ENCODE data around the gene MGMT. TPM values are rescaled to one million over a fixed set of nuclear protein-coding genes. Genes with fewer than 3 reads are reported as not detected.

MGMT gene
- total RNA-seq, 1 donor from 2014 or later: 19.4 TPM

- no peak for DNase-seq (ENCODE audit: low spot score)
These were observed 304.5 kb downstream of the MGMT start for GRCh38 chr10:129771576-129771975.

DNA sequence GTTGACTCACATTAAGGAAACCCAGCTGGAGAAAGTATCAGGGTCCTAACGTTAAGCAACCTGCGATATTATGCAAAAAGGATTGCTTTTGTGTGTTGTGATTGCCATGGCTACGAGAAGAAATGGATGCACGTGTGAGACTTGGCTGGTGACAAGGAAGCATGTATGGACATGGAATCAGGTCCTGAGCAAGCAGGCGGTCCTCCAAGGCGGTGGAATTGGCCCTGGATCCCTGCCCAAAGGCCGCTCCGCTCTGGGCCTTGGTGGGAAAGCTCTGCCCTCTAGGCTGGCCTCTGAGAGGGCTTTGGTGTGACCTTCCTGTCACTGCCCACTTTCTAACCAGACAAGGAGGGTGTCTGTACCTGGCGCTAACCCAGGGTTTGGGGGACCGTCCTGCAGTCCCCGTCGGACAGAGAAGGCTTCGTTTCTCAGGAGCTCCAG, 305.0 kb downstream of the MGMT start:
- DNase-seq (ENCODE audit: low spot score): no peak

DNA sequence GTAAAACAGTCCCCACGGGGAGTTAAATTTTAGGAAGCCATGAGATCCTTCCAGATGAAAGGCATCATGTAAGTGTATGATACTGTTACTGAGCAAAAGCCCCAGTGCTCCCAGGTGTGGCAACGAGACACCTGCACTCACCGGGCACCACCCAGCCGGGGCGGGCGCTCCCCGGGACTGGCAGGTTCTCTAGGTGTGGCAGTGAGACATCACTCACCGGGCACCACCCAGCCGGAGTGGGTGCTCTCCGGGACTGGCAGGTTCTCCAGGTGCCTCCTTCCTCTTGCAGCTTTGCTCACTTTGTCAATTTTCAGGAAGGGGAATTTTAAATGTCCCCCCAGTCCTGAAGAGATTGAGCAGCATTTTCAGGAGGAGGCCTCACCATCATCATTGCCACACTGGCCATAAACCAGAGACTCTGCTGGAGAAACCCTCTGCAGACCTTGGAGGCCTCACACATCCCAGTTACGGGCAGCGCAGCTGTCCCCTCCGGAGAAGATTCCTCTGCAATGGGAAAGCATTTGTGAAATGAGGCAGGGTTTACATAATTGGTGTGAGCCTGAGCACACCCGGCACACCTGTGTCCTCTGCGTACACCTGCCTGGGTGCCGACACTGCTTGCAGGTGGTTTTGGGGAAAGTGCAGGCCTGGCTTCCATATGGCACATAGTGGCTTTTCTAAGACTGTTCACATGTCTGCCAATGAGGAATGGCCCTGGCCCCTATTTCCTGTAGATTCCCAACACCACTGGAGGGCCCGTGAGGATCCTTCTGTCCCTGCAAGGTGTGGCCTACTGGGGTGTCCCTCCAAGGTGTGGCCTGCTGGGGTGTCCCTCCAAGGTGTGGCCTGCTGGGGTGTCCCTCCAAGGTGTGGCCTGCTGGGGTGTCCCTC, 305.7 kb downstream of the MGMT start:
- DNase-seq (ENCODE audit: low spot score): no peak

- DNase-seq (ENCODE audit: low spot score): no peak
These were observed 306.4 kb downstream of the MGMT start for GRCh38 chr10:129773359-129773990.

DNA sequence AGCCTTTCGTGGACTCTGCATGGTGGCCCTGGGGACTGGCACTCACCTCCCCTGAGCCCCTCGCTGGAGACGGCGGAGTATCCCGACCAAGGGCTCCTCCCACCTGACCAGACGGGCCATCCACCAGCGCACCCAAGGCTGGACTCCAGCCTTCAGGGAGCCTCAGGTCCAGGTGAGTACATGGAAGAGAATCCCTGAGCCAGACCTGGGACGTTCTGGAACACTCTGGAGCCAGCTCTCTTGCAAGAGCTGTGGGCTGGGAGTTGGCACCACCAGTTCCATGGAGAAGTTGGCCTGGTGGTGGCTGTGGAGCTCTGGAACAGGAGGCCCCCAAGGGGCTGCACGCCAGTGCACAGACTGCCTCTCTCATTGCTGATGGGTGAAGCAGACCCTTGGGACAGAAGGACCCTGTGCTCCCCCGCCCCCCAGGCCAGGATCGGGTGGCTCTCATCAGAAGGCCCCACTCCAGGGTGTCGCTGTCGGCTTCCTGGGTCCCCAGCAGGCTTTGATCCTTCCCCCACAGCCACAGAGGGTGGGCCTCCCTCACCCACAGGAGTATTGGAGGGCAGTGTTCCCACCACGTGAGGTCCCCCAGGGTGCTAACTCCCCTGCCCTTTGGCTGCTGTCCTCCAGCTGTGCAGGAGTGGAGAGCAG, 307.2 kb downstream of the MGMT start:
- no peak for DNase-seq (ENCODE audit: low spot score)

DNA sequence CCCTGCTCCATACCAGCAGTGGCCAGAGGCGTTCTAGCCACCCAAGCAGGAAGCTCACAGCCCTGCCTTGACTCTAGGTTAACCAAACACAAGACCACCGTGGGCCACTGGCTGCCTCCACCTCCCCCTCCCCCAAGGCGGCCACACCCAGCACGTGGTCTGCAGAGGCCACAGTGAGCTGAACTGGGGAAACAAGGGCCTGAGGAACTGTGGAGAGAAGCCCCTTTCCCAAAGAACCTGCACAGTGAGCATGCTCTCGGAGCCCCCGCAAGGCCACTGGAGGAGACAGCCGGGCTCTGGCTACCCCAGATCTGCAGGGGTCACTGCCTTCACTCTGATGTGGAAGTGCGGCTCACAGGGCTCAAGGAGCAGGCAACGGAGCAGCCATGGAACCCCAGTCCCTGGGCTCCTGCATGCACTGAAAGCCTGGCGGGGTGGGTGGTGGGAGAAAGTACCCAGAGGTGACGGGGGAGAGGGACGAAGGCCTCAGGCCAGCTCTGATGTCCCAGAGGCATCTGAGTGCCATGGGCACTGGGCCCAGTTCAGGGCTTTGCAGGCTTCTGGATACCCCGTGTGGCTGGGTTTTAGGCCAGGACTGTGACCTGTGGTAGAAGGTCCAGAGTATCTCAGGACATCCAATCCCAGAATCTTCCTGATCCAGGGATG, 307.8 kb downstream of the MGMT start:
- no peak for DNase-seq (ENCODE audit: low spot score)

DNA sequence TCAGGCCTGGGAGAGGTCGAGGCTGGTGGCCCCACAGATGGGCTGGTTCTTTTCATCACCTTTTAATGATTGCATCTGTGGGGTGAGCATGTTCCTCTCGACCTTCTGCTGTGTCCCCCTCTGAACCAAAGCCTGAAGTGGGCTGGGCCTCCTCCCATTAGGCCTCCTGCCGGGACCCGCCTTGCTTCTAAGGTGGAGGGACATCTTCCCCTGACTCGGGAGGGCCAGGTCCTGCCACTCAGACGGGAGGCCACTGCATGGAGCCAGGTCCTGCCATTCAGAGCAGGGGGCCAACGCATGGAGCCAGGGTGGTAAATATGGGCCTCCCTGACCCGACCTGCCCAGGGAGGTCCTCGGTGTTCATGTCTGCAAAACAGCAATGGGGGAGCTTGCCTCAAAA, 308.6 kb downstream of the MGMT start:
- no peak for DNase-seq (ENCODE audit: low spot score)

- DNase-seq (ENCODE audit: low spot score): no peak
These were observed 310.6 kb downstream of the MGMT start for GRCh38 chr10:129777687-129778086.

GRCh38 chr10:129778571-129778970, 311.5 kb downstream of the MGMT start:
- no peak for DNase-seq (ENCODE audit: low spot score)

GRCh38 chr10:129779126-129780111, 312.4 kb downstream of the MGMT start:
- no peak for DNase-seq (ENCODE audit: low spot score)

DNA sequence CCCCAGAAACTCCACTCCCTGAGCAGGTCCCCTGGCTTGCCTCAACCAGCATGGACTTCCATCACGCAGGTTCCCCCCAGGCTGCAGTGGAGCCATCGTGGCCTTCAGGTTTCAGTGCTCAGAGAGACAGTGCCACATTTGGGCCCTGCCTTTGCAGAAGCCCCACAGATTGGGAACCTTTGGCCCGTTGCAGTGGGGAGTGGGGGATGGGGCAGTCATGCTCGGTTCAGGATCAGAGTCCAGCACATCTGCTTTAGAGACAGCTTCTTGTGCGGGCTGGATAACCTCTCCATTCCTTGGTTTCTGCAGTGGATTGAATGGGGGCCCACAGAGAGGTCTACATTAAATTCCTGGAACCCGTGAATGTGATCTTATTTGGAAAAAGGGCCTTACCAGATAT, 313.2 kb downstream of the MGMT start:
- DNase-seq (ENCODE audit: low spot score): no peak

GRCh38 chr10:129780901-129781795, 314.1 kb downstream of the MGMT start:
- no peak for DNase-seq (ENCODE audit: low spot score)

DNA sequence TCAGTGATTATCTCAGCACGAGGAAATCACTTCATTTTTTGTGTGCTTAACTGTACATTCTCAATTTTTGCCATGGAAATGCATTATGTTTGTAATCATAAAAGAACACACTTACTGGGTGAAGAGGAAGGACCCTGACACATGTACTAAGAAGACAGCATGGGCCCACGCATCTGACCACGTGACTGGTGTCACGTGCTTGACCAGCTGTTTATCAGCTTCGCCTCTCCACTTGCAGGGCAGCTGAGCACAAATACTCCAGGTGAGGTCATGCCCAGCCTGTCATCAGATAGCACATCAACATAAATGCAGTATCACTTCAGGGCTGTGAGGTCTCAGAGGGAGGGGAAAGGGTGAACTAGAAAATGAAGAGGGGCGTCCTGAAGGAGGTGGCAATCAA, 317.2 kb downstream of the MGMT start:
- DNase-seq (ENCODE audit: low spot score): no peak

GRCh38 chr10:129784891-129785290, 317.9 kb downstream of the MGMT start:
- DNase-seq (ENCODE audit: low spot score): no peak

DNA sequence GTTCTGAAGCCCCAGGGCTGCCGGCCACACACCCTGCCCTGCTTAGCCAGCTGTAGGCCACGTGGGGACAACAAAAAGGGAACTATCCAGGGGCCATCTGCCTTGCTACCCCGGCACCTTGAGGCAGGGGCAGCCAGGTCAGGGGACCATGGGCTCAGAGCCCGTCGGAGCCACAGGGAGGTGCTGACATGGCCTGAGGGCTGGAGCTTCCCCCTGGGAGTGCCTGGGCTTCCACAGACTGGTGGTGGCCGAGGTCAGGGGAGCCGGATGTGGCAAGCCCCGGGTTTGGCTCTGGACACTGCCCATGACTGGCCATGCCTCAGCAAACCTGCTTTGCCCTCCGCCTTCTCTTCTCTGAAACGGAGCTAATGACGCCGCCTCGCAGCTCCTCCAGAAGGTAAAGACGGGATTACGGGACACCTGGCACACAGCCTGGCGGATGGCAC, 318.5 kb downstream of the MGMT start:
- no peak for DNase-seq (ENCODE audit: low spot score)

DNA sequence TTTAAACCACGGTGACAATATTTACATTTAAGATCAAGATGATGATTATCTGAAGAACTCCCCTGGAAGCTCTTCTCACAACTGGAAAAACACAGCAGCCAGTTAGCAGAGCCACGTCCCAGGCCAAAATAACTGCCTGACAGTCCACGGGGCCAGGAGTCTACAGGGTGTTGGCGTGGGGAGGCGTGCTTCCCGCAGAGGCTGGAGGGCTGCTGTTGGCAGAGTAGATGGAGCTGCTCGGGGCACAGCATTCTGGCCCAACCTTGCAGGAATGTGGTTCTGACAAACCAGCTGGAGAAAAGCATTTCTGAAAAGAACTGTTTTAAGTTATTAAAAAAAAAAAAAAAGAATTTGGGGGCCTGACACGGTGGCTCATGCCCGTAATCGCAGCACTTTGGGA, 319.2 kb downstream of the MGMT start:
- DNase-seq (ENCODE audit: low spot score): no peak

GRCh38 chr10:129787557-129787956, 320.5 kb downstream of the MGMT start:
- DNase-seq (ENCODE audit: low spot score): no peak

DNA sequence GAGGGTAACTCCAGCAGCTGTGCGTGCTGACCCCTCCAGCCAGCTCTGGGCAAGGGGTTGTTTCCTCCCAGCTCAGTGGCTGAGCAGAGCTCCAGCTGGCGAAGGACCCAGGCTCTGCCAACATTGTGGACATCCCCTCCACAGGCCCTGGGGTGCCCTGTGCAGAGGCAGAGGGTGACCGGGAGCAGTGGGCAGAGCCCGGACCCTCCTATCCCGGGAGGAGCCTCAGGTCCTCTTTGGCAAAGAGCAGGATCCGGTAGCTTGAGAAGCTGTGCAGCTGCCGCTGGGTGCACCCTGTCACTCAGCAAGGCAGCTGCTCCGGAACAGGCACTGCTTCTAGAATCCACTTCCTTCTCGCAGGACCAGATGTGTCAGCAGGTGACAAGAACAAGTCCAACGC, 321.2 kb downstream of the MGMT start:
- no peak for DNase-seq (ENCODE audit: low spot score)

DNA sequence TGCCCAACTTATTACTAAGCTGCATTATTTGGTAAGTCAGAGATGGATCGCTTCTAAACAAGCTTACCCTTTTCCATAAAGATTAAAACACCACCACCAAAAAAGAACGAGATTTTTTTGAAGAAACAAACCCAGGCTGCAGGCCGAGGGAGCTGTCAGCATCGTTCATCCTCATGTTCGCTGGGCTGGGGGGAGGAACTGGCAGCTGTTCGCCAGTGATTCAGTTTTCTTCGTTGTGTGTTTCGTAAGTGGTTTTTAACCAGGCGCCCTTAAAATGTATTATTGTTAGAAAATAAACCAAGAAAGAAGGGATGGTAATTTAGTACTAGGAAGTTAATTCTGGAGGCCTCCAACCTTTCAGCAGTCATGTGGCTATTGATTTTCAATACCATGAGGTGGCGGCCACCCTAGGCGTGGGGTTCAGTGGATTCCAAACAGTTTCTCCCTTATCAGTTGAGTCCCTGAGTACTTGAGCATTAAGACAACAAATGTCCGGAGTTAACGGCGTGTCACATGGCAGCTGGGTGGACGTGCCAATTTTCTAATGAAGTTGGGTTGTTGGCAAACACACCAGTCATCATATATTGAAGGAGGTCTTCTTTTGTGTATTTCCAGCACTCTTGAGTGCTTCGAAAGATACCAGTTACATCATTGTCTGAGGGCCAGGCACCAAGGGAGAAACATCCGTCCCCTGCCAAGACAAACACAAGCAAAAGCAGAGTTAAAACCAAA, 323.8 kb downstream of the MGMT start:
- peak; percentile 63 for DNase-seq (ENCODE audit: low spot score)
